ENCODE data around the gene NR3C2.

- TF ChIP-seq CTCF (conservative IDR thresholded peaks at IDR 0.05) (no peak), EZH2 (IDR thresholded peaks at IDR 0.05; ENCODE audit: low read depth) (no peak)
Measured at GRCh38 chr4:148263802-148264201, 178.4 kb downstream of the NR3C2 start.

Data from PC-9 (cell line).